SK-N-MC (cell line): ENCODE measurements around the gene RAP1GAP.

Source experiments
- EZH2 ChIP-seq: fragments of 200-600 bp; sonication (generic); IDR thresholded peaks from one replicate; pipeline ENCODE4 v1.6.1; 2017; ENCODE audit warnings: antibody characterized with exemption
- POLR2AphosphoS5 ChIP-seq: IDR thresholded peaks from 2 replicates; pipeline ENCODE4 v1.6.1; 2012; ENCODE audit warnings: mild to moderate bottlenecking, low read depth, low read length, borderline replicate concordance

DNA sequence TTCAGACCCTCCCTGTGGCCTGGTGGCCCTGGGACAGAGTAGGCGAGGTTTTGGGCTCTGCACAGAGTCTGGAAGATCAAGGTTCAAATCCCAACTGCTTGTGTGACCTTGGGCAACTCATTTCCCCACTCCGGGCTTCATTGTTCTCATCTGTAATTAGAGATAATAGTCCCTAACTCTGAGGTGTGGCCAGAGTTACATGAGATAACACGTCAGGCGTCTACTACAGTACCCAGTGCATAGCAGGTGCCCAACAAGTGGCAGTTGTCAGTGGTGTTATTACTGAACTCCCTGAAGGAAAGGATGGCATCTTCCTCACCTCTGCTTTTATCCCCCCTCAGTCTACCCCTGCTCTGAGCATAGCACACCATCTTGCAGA is 20.8 kb downstream of the RAP1GAP start:
- TF ChIP-seq POLR2AphosphoS5: no peak
- TF ChIP-seq EZH2: no peak
